ENCODE measurements around the gene F10. TPM values are rescaled to one million over a fixed set of nuclear protein-coding genes. Genes with fewer than 3 reads are reported as not detected.
"Not testable (repeated sequence)": the region's sequence is repeated elsewhere in the genome, so short reads cannot be mapped to it uniquely, and the experiment has no call there.

The F10 gene
- total RNA-seq, 1 experiment from 2014 or later: not detected

DNA sequence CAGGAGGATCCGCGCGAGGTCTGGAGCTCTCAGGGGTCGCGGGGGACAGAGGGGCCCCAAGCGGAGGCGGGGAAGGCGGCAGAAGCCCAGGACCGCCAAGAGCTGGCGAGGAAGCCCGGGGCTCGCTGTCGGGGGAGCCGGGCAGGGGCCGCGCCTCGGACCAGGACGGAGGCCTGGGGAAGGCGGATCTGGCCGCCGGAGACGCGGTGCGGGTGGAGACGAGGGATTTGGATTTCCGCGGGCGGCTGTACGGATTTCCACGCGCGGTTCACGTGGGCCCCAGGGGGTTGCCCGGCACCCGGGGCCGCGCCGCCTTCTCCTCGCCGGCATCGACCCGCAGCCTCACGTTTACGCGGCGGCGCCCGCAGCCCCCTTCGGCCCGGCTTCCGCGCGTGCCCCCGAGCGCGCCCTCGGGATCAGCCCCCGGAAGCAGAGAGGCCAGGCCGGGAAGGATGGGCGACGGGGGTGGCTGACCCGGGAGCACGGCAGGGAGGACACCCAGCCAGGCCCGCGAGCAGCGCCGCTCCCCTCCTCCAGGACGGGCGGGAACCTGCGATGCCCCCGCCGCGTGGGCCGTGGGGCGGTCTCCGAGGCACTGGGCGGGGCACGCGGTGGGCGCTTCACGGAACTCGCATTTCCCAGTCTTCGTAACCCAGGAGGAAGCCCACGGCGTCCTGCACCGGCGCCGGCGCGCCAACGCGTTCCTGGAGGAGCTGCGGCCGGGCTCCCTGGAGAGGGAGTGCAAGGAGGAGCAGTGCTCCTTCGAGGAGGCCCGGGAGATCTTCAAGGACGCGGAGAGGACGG lies 12.3 kb upstream of the F10 start:
- no peak overlapping the region for H3K27ac ChIP-seq (ENCODE audit: low read length)
- ATAC-seq (no peak), DNase-seq (no peak)
- no peaks in the 10 kb centered on the region for H3K9me3 ChIP-seq (ENCODE audit: low read length)
- H3K79me2 ChIP-seq (ENCODE audit: low read length): no peaks in the 10 kb centered on the region
- no peak overlapping the region for H3K4me2 ChIP-seq (ENCODE audit: low read length)
- CTCF ChIA-PET: no interaction called here
- no peaks in the 10 kb centered on the region for H4K20me1 ChIP-seq (ENCODE audit: low read length)
- POLR2A ChIA-PET (ENCODE audit: unreplicated experiment): no interaction called here
- H3K9ac ChIP-seq (ENCODE audit: low read length): no peak overlapping the region
- no TSS peak for BruUV-seq (replicated peaks)
- no peaks in the 10 kb centered on the region for H3K9me2 ChIP-seq (replicated peaks; ENCODE audit: low read length)
- H2AFZ ChIP-seq (ENCODE audit: low read length): no peak overlapping the region
- H3K4me1 ChIP-seq (ENCODE audit: insufficient read depth, low read length): no peaks in the 10 kb centered on the region
- H3F3A ChIP-seq (ENCODE audit: low read length, unreplicated experiment): no peaks in the 10 kb centered on the region
- intact Hi-C loops (cut with micrococcal nuclease): no loop called here
- H3K36me3 ChIP-seq (ENCODE audit: low read depth, low read length): no peaks in the 10 kb centered on the region
- no peak overlapping the region for H3K4me3 ChIP-seq (ENCODE audit: low read length)
- TF ChIP-seq EZH2 (IDR thresholded peaks at IDR 0.05; ENCODE audit: low read length, unreplicated experiment) (no peak), EZH2phosphoT487 (IDR thresholded peaks at IDR 0.05; ENCODE audit: borderline replicate concordance, low read length) (no peak)
- TF ChIP-seq, protein P1, sequence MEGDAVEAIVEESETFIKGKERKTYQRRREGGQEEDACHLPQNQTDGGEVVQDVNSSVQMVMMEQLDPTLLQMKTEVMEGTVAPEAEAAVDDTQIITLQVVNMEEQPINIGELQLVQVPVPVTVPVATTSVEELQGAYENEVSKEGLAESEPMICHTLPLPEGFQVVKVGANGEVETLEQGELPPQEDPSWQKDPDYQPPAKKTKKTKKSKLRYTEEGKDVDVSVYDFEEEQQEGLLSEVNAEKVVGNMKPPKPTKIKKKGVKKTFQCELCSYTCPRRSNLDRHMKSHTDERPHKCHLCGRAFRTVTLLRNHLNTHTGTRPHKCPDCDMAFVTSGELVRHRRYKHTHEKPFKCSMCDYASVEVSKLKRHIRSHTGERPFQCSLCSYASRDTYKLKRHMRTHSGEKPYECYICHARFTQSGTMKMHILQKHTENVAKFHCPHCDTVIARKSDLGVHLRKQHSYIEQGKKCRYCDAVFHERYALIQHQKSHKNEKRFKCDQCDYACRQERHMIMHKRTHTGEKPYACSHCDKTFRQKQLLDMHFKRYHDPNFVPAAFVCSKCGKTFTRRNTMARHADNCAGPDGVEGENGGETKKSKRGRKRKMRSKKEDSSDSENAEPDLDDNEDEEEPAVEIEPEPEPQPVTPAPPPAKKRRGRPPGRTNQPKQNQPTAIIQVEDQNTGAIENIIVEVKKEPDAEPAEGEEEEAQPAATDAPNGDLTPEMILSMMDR (conservative IDR thresholded peaks at IDR 0.05; ENCODE audit: low read depth, low read length): no peak
- no peaks in the 10 kb centered on the region for H3K27me3 ChIP-seq (ENCODE audit: low read length)

DNA sequence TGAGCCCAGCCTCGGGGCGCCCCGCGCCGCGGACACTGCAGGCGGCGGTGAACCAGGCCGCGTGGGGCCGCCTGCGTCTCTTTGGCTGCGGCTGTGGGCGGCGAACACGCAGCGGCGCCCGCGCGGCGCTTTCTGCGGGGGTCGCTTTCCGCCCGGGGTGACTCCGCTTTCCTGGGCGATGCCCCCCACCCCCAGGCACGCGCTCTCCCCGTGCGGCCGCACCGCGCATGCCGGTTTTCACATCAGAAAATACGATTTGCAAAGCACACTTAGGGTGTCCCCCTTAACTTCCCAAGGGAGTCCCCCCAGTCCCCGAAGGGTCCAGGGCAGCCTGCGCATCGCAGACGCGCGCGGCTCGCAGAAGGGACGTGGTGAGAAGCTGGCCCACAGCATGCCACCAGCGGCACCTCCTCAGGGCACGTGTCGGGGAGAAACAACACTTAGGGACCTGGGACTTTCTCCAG lies 11.7 kb upstream of the F10 start:
- H3K4me2 ChIP-seq (ENCODE audit: low read length): no peak overlapping the region
- TF ChIP-seq EZH2phosphoT487 (IDR thresholded peaks at IDR 0.05; ENCODE audit: borderline replicate concordance, low read length) (no peak), EZH2 (IDR thresholded peaks at IDR 0.05; ENCODE audit: low read length, unreplicated experiment) (no peak)
- TF ChIP-seq, protein P1 (conservative IDR thresholded peaks at IDR 0.05; ENCODE audit: low read depth, low read length): no peak
- no peaks in the 10 kb centered on the region for H3K9me3 ChIP-seq (ENCODE audit: low read length)
- no peaks in the 10 kb centered on the region for H3K9me2 ChIP-seq (replicated peaks; ENCODE audit: low read length)
- no peaks in the 10 kb centered on the region for H4K20me1 ChIP-seq (ENCODE audit: low read length)
- no peaks in the 10 kb centered on the region for H3F3A ChIP-seq (ENCODE audit: low read length, unreplicated experiment)
- H3K4me1 ChIP-seq (ENCODE audit: insufficient read depth, low read length): no peaks in the 10 kb centered on the region
- H2AFZ ChIP-seq (ENCODE audit: low read length): no peak overlapping the region
- H3K9ac ChIP-seq (ENCODE audit: low read length): no peak overlapping the region
- no peaks in the 10 kb centered on the region for H3K79me2 ChIP-seq (ENCODE audit: low read length)
- ChIA-PET CTCF (no interaction called here), POLR2A (ENCODE audit: unreplicated experiment) (no interaction called here)
- H3K36me3 ChIP-seq (ENCODE audit: low read depth, low read length): no peaks in the 10 kb centered on the region
- DNase-seq: no peak
- BruUV-seq (replicated peaks): no TSS peak
- intact Hi-C loops (cut with micrococcal nuclease): no loop called here
- no peak for ATAC-seq
- H3K27ac ChIP-seq (ENCODE audit: low read length): no peak overlapping the region
- H3K27me3 ChIP-seq (ENCODE audit: low read length): no peaks in the 10 kb centered on the region
- no peak overlapping the region for H3K4me3 ChIP-seq (ENCODE audit: low read length)

DNA sequence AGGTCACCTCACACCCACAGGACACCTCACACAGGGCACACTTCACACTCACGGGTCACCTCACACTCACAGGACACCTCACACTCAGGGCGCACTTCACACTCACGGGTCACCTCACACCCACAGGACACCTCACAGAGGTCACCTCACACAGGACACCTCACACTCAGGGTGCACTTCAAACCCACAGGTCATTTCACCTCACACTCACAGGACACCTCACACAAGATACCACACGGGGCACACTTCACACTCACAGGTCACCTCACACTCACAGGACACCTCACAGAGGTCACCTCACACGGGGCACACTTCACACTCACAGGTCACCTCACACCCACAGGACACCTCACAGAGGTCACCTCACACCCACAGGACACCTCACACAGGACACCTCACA lies 10.8 kb upstream of the F10 start:
- H2AFZ ChIP-seq (ENCODE audit: low read length); H3K4me1 ChIP-seq (ENCODE audit: insufficient read depth, low read length); DNase-seq; POLR2A ChIA-PET (ENCODE audit: unreplicated experiment); H3K36me3 ChIP-seq (ENCODE audit: low read depth, low read length); H4K20me1 ChIP-seq (ENCODE audit: low read length); H3K4me2 ChIP-seq (ENCODE audit: low read length); CTCF ChIA-PET; H3K9me3 ChIP-seq (ENCODE audit: low read length); BruUV-seq (replicated peaks); H3K9me2 ChIP-seq (replicated peaks; ENCODE audit: low read length); H3K27ac ChIP-seq (ENCODE audit: low read length); H3K9ac ChIP-seq (ENCODE audit: low read length); H3K27me3 ChIP-seq (ENCODE audit: low read length); ATAC-seq; H3F3A ChIP-seq (ENCODE audit: low read length, unreplicated experiment); intact Hi-C loops (cut with micrococcal nuclease); H3K4me3 ChIP-seq (ENCODE audit: low read length); H3K79me2 ChIP-seq (ENCODE audit: low read length): not testable (repeated sequence)

DNA sequence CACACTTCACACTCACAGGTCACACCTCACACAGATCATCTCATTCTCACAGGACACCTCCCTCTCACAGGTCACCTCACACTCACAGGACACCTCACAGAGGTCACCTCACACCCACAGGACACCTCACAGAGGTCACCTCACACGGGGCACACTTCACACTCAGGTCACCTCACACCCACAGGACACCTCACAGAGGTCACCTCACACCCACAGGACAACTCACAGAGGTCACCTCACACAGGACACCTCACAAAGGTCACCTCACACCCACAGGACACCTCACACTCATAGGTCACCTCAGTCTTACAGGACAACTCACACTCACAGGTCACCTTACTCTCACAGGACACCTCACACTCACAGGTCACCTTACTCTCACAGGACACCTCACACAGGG lies 10.1 kb upstream of the F10 start:
- H2AFZ ChIP-seq (ENCODE audit: low read length); H3K9me2 ChIP-seq (replicated peaks; ENCODE audit: low read length); H3K79me2 ChIP-seq (ENCODE audit: low read length); H3K36me3 ChIP-seq (ENCODE audit: low read depth, low read length); ATAC-seq; intact Hi-C loops (cut with micrococcal nuclease); POLR2A ChIA-PET (ENCODE audit: unreplicated experiment); H3K9ac ChIP-seq (ENCODE audit: low read length); H3K27ac ChIP-seq (ENCODE audit: low read length); H4K20me1 ChIP-seq (ENCODE audit: low read length); H3K4me3 ChIP-seq (ENCODE audit: low read length); BruUV-seq (replicated peaks); H3F3A ChIP-seq (ENCODE audit: low read length, unreplicated experiment); H3K4me1 ChIP-seq (ENCODE audit: insufficient read depth, low read length); H3K9me3 ChIP-seq (ENCODE audit: low read length); DNase-seq; H3K4me2 ChIP-seq (ENCODE audit: low read length); CTCF ChIA-PET; H3K27me3 ChIP-seq (ENCODE audit: low read length): not testable (repeated sequence)

Data from PC-3 (cell line).